ENCODE results near the gene COL23A1.

DNA sequence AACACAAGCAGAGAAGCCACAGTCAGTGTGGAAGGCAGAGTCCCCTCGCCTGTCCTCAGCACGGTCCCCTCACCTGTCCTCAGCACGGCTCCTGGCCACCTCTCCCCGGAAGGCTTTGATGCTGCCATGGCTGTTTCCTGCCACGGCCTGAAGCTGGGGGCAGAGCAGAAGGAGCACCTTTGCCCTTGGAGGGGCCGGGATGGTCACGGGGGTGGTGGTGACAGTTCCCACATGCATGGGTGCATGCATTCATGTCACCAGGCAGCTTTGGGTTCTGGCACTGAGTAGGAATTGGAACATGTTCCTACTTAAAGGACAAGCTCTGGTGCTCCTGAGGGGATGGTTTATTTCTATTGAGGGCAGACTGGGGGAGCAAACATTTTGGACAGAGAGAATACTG, 299.8 kb downstream of the COL23A1 start:
- TF ChIP-seq, protein P1, sequence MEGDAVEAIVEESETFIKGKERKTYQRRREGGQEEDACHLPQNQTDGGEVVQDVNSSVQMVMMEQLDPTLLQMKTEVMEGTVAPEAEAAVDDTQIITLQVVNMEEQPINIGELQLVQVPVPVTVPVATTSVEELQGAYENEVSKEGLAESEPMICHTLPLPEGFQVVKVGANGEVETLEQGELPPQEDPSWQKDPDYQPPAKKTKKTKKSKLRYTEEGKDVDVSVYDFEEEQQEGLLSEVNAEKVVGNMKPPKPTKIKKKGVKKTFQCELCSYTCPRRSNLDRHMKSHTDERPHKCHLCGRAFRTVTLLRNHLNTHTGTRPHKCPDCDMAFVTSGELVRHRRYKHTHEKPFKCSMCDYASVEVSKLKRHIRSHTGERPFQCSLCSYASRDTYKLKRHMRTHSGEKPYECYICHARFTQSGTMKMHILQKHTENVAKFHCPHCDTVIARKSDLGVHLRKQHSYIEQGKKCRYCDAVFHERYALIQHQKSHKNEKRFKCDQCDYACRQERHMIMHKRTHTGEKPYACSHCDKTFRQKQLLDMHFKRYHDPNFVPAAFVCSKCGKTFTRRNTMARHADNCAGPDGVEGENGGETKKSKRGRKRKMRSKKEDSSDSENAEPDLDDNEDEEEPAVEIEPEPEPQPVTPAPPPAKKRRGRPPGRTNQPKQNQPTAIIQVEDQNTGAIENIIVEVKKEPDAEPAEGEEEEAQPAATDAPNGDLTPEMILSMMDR (IDR thresholded peaks at IDR 0.05; ENCODE audit: low read length) = no peak
- TF ChIP-seq EZH2 (optimal IDR thresholded peaks at IDR 0.05; ENCODE audit: low read depth, low read length) = no peak
- no peak for TF ChIP-seq EZH2phosphoT487 (IDR thresholded peaks at IDR 0.05; ENCODE audit: low read length)

Measured in MM.1S (cell line).